Measurements from ENCODE around the gene PAF1.

The PAF1 gene

GRCh38 chr19:39413911-39414608 is 23.2 kb upstream of the PAF1 start:
- Histone ChIP-seq H3K27ac (replicated peaks) (no peak overlapping the region), H3K27me3 (ENCODE audit: insufficient read depth, poor library complexity, severe bottlenecking) (peaks cover 33% of the 10 kb centered on the region), H3K4me3 (replicated peaks; ENCODE audit: insufficient read depth, low read length) (peak overlapping the region; percentile 73)
- TF ChIP-seq POLR2AphosphoS5 (IDR thresholded peaks at IDR 0.05; ENCODE audit: low read depth) (no peak), CTCF (IDR thresholded peaks at IDR 0.05; ENCODE audit: insufficient read depth, low read length) (no peak), GABPA (IDR thresholded peaks at IDR 0.05; ENCODE audit: low read depth) (no peak), SPI1 (IDR thresholded peaks at IDR 0.05; ENCODE audit: borderline replicate concordance, low read depth) (no peak)
- TF ChIP-seq, protein P1, sequence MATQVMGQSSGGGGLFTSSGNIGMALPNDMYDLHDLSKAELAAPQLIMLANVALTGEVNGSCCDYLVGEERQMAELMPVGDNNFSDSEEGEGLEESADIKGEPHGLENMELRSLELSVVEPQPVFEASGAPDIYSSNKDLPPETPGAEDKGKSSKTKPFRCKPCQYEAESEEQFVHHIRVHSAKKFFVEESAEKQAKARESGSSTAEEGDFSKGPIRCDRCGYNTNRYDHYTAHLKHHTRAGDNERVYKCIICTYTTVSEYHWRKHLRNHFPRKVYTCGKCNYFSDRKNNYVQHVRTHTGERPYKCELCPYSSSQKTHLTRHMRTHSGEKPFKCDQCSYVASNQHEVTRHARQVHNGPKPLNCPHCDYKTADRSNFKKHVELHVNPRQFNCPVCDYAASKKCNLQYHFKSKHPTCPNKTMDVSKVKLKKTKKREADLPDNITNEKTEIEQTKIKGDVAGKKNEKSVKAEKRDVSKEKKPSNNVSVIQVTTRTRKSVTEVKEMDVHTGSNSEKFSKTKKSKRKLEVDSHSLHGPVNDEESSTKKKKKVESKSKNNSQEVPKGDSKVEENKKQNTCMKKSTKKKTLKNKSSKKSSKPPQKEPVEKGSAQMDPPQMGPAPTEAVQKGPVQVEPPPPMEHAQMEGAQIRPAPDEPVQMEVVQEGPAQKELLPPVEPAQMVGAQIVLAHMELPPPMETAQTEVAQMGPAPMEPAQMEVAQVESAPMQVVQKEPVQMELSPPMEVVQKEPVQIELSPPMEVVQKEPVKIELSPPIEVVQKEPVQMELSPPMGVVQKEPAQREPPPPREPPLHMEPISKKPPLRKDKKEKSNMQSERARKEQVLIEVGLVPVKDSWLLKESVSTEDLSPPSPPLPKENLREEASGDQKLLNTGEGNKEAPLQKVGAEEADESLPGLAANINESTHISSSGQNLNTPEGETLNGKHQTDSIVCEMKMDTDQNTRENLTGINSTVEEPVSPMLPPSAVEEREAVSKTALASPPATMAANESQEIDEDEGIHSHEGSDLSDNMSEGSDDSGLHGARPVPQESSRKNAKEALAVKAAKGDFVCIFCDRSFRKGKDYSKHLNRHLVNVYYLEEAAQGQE (IDR thresholded peaks at IDR 0.05; ENCODE audit: insufficient replicate concordance, low read depth), result no peak
- no peak for DNase-seq (ENCODE audit: low read depth in 1 of 2, low spot score in 1 of 2)

- no peak overlapping the region for H3K27ac ChIP-seq (replicated peaks)
- peaks cover 33% of the 10 kb centered on the region for H3K27me3 ChIP-seq (ENCODE audit: insufficient read depth, poor library complexity, severe bottlenecking)
- TF ChIP-seq, protein P1 (IDR thresholded peaks at IDR 0.05; ENCODE audit: insufficient replicate concordance, low read depth), result no peak
- no peak for TF ChIP-seq POLR2AphosphoS5 (IDR thresholded peaks at IDR 0.05; ENCODE audit: low read depth)
- no peak for TF ChIP-seq SPI1 (IDR thresholded peaks at IDR 0.05; ENCODE audit: borderline replicate concordance, low read depth)
- no peak for TF ChIP-seq CTCF (IDR thresholded peaks at IDR 0.05; ENCODE audit: insufficient read depth, low read length)
- TF ChIP-seq GABPA (IDR thresholded peaks at IDR 0.05; ENCODE audit: low read depth), result no peak
- DNase-seq (ENCODE audit: low read depth in 1 of 2, low spot score in 1 of 2), result no peak
- H3K4me3 ChIP-seq (replicated peaks; ENCODE audit: insufficient read depth, low read length), result peak overlapping the region; percentile 73
These were observed 22.5 kb upstream of the PAF1 start for GRCh38 chr19:39413272-39413910.

DNA sequence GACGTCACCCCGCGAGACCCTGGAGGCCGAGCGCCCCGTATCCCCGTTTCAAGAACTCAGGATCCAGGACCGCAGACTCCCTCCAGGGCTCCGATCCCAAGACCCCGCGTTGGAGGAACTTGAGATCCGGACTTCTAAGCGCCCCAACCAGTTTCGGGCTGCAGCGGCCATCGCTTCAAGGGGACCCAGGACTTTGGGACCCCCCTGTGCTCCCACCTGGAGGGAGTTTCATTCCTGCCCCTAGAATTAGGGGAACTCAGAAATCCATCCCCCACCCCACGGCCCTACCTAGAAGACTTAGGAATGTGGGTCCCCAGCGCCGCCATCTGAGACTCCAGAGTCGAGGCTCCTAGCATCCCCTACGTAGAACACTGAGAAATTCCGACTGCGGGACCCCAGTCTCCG is 22.0 kb upstream of the PAF1 start:
- Histone ChIP-seq H3K4me3 (replicated peaks; ENCODE audit: insufficient read depth, low read length) (peak overlapping the region; percentile 73), H3K27me3 (ENCODE audit: insufficient read depth, poor library complexity, severe bottlenecking) (peaks cover 31% of the 10 kb centered on the region), H3K27ac (replicated peaks) (peak overlapping the region; percentile 53)
- TF ChIP-seq SPI1 (IDR thresholded peaks at IDR 0.05; ENCODE audit: borderline replicate concordance, low read depth) (no peak), POLR2AphosphoS5 (IDR thresholded peaks at IDR 0.05; ENCODE audit: low read depth) (no peak), CTCF (IDR thresholded peaks at IDR 0.05; ENCODE audit: insufficient read depth, low read length) (peak; percentile 27), GABPA (IDR thresholded peaks at IDR 0.05; ENCODE audit: low read depth) (no peak)
- TF ChIP-seq, protein P1 (IDR thresholded peaks at IDR 0.05; ENCODE audit: insufficient replicate concordance, low read depth), result no peak
- no peak for DNase-seq (ENCODE audit: low read depth in 1 of 2, low spot score in 1 of 2)

Data from HL-60 (cell line).